Vagina (tissue), 2 donors: ENCODE measurements around the gene NLGN1.

Experiments used
- POLR2A ChIP-seq, 2 donors: fragments of 450-650 bp; IDR thresholded peaks; one replicate each; pipeline ENCODE4 v1.6.1; 2017; ENCODE audit warnings: antibody characterized with exemption in 2 of 2, mild to moderate bottlenecking in 2 of 2, moderate library complexity in 2 of 2
- TF ChIP-seq, protein P1 (sequence below), 3 experiments: fragments of 450-650 bp in 2 of 3; fragments of 200-600 bp in 1 of 3; sonication (generic) in 1 of 3; IDR thresholded peaks; one replicate each; pipeline ENCODE4 v1.5.1; 2017 to 2019; ENCODE audit warnings: antibody characterized with exemption in 3 of 3, mild to moderate bottlenecking in 2 of 3, moderate library complexity in 2 of 3

DNA sequence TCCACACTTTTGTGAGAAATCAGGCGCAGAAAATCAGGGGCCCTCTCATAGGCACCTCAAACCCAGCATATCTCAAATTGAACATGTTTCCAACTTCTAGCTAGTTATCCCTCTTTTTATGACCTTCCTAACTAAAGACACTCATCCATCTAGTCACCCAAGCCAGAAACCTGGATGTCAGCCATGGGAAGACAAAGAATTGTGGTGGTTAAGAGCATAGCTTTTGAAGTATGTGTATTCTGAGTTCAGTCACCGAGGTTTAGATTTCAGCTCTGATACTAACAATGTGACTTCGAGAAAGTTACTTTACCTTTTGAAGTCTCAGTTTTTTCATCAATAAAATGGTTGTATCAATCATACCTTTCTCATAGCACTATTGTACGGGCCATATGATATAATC, 495.5 kb downstream of the NLGN1 start:
- TF ChIP-seq, protein P1, sequence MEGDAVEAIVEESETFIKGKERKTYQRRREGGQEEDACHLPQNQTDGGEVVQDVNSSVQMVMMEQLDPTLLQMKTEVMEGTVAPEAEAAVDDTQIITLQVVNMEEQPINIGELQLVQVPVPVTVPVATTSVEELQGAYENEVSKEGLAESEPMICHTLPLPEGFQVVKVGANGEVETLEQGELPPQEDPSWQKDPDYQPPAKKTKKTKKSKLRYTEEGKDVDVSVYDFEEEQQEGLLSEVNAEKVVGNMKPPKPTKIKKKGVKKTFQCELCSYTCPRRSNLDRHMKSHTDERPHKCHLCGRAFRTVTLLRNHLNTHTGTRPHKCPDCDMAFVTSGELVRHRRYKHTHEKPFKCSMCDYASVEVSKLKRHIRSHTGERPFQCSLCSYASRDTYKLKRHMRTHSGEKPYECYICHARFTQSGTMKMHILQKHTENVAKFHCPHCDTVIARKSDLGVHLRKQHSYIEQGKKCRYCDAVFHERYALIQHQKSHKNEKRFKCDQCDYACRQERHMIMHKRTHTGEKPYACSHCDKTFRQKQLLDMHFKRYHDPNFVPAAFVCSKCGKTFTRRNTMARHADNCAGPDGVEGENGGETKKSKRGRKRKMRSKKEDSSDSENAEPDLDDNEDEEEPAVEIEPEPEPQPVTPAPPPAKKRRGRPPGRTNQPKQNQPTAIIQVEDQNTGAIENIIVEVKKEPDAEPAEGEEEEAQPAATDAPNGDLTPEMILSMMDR (IDR thresholded peaks at IDR 0.05) = no peak
- TF ChIP-seq POLR2A (IDR thresholded peaks at IDR 0.05) = no peak
